CD4-positive, alpha-beta T cell (primary cell): ENCODE results near the gene DPYSL4. TPM values are rescaled to one million over a fixed set of nuclear protein-coding genes. Genes with fewer than 3 reads are reported as not detected.

Experiments
- ATAC-seq: fragments of 200-7000 bp; cut with Tn5 transposase; one replicate; pipeline ENCODE4 v1.10.0; 2022; ENCODE audit warnings: mild to moderate bottlenecking; ENCODE audit not compliant: poor library complexity
- CTCF ChIA-PET: fragments of 350-600 bp; sonication (Branson Sonifier 250); formaldehyde crosslinking; loops from one replicate; lab custom pipeline; 2021; ENCODE audit warnings: antibody characterized with exemption, inconsistent platforms; lab: Charles Lee
- POLR2A ChIA-PET: fragments of 350-600 bp; sonication (Branson Sonifier 250); formaldehyde crosslinking; loops from one replicate; lab custom pipeline; 2021; ENCODE audit warnings: antibody characterized with exemption, inconsistent platforms; lab: Charles Lee
- DNase-seq, 14 experiments: peaks; one replicate each; pipeline ENCODE4 v3.0.0-alpha.2; 2013 to 2020; ENCODE audit warnings: mixed read lengths in 2 of 14
- H3K27ac ChIP-seq, 2 donors: one replicate each; pipeline versions ENCODE4 v1.5.1 to v1.7.0; 2013; ENCODE audit warnings: low read length in 2 of 2, low read depth in 1 of 2, mild to moderate bottlenecking in 1 of 2
- H3K27me3 ChIP-seq, 2 experiments: 1 replicate in 1 of 2; 2 replicates in 1 of 2; pipeline versions ENCODE4 v1.6.1 to v1.7.0; 2013; ENCODE audit warnings: low read length in 2 of 2, control low read depth in 1 of 2, mild to moderate bottlenecking in 1 of 2, moderate library complexity in 1 of 2; ENCODE audit not compliant: insufficient read depth in 2 of 2, control insufficient read depth in 1 of 2
- H3K36me3 ChIP-seq: one replicate; pipeline ENCODE4 v1.6.1; 2013; ENCODE audit warnings: low read length, control low read depth; ENCODE audit not compliant: insufficient read depth
- H3K4me1 ChIP-seq: one replicate; pipeline ENCODE4 v1.6.1; 2013; ENCODE audit warnings: low read length, control low read depth; ENCODE audit not compliant: insufficient read depth
- H3K4me3 ChIP-seq: one replicate; pipeline ENCODE4 v1.5.1; 2013; ENCODE audit warnings: mild to moderate bottlenecking, low read length, moderate library complexity
- H3K9me3 ChIP-seq, 2 experiments: 1 replicate in 1 of 2; 2 replicates in 1 of 2; pipeline versions ENCODE4 v1.6.1 to v1.7.0; 2013; ENCODE audit warnings: low read length in 2 of 2, mild to moderate bottlenecking in 2 of 2, control low read depth in 1 of 2, moderate library complexity in 1 of 2; ENCODE audit not compliant: control insufficient read depth in 1 of 2, insufficient read depth in 1 of 2
- H3K27ac Mint-ChIP-seq: one replicate; pipeline ENCODE4 v1.8.0; 2020; ENCODE audit warnings: mixed read lengths
- H3K27me3 Mint-ChIP-seq: one replicate; pipeline ENCODE4 v1.8.0; 2021; ENCODE audit warnings: mixed read lengths
- H3K36me3 Mint-ChIP-seq: one replicate; pipeline ENCODE4 v1.8.0; 2021; ENCODE audit warnings: low read depth, mixed read lengths
- H3K4me1 Mint-ChIP-seq: one replicate; pipeline ENCODE4 v1.8.0; 2021; ENCODE audit warnings: low read depth, mixed read lengths
- H3K4me3 Mint-ChIP-seq: one replicate; pipeline ENCODE4 v1.8.0; 2020; ENCODE audit warnings: mild to moderate bottlenecking, mixed read lengths
- H3K9me3 Mint-ChIP-seq: one replicate; pipeline ENCODE4 v1.8.0; 2020; ENCODE audit warnings: mixed read lengths
- CTCF ChIP-seq: fragments of 200-600 bp; IDR thresholded peaks from one replicate; pipeline ENCODE4 v1.8.0; 2022; ENCODE audit warnings: antibody characterized with exemption, mild to moderate bottlenecking
- intact Hi-C, 2 experiments: fragments of 100-400 bp; cut with DNase I in 1 of 2; cut with micrococcal nuclease in 1 of 2; formaldehyde crosslinking; loops; one replicate each; pipeline versions ENCODE4 v1.15.1 to v1.9.0; 2023 to 2025; cut with DNase I, micrococcal nuclease
- total RNA-seq, 174 experiments: library from RNA in 2 of 174; stranded (reverse) in 2 of 174; gene quantifications; one replicate each; pipeline ENCODE4 v1.2.3 and lab custom pipeline; 2021 to 2026

The DPYSL4 gene
- total RNA-seq, 2 experiments from 2014 or later, result 0.64 to 0.96 TPM

- Mint-ChIP-seq H3K36me3 (peaks cover 26% of the 10 kb centered on the region), H3K4me3 (no peak overlapping the region), H3K27ac (no peak overlapping the region), H3K4me1 (no peaks in the 10 kb centered on the region), H3K27me3 (no peaks in the 10 kb centered on the region), H3K9me3 (peaks cover 10% of the 10 kb centered on the region)
- ATAC-seq, result no peak
- DNase-seq, result no peak
- peaks cover 3% of the 10 kb centered on the region for H3K36me3 ChIP-seq
- H3K27ac ChIP-seq, result no peak overlapping the region
- POLR2A ChIA-PET, result no interaction called here
- TF ChIP-seq CTCF, result no peak
- intact Hi-C loops, result no loop called here
- peaks cover 0 to 14% of the 10 kb centered on the region in 2 experiments for H3K9me3 ChIP-seq
- H3K4me1 ChIP-seq, result no peaks in the 10 kb centered on the region
- H3K4me3 ChIP-seq, result no peak overlapping the region
- no peaks in the 10 kb centered on the region for H3K27me3 ChIP-seq
- CTCF ChIA-PET, result no interaction called here
These were observed 23.3 kb downstream of the DPYSL4 start for GRCh38 chr10:132209978-132210530.

- DNase-seq (no peak), ATAC-seq (no peak)
- no peaks in the 10 kb centered on the region for H3K4me1 ChIP-seq
- peaks cover 14% of the 10 kb centered on the region for H3K9me3 Mint-ChIP-seq
- H3K4me3 ChIP-seq, result no peak overlapping the region
- peaks cover 0 to 14% of the 10 kb centered on the region in 2 experiments for H3K9me3 ChIP-seq
- H3K27ac ChIP-seq, result no peak overlapping the region
- CTCF ChIA-PET, result no interaction called here
- no peak for TF ChIP-seq CTCF
- H3K27ac Mint-ChIP-seq, result no peak overlapping the region
- H3K4me1 Mint-ChIP-seq, result no peaks in the 10 kb centered on the region
- no peaks in the 10 kb centered on the region for H3K27me3 Mint-ChIP-seq
- POLR2A ChIA-PET, result no interaction called here
- H3K36me3 ChIP-seq, result peaks cover 3% of the 10 kb centered on the region
- H3K36me3 Mint-ChIP-seq, result peaks cover 33% of the 10 kb centered on the region
- H3K27me3 ChIP-seq, result no peaks in the 10 kb centered on the region
- H3K4me3 Mint-ChIP-seq, result no peak overlapping the region
- intact Hi-C loops, result no loop called here
These were observed 24.0 kb downstream of the DPYSL4 start for GRCh38 chr10:132210766-132211165.

GRCh38 chr10:132211246-132211645, 24.5 kb downstream of the DPYSL4 start:
- peaks cover 3% of the 10 kb centered on the region for H3K36me3 ChIP-seq
- no peaks in the 10 kb centered on the region for H3K4me1 ChIP-seq
- ChIA-PET POLR2A (no interaction called here), CTCF (no interaction called here)
- H3K27me3 Mint-ChIP-seq, result no peaks in the 10 kb centered on the region
- H3K27ac ChIP-seq, result no peak overlapping the region
- H3K9me3 Mint-ChIP-seq, result peaks cover 14% of the 10 kb centered on the region
- intact Hi-C loops, result no loop called here
- H3K4me1 Mint-ChIP-seq, result no peaks in the 10 kb centered on the region
- H3K9me3 ChIP-seq, result peaks cover 0 to 17% of the 10 kb centered on the region in 2 experiments
- H3K4me3 ChIP-seq, result no peak overlapping the region
- no peak for DNase-seq
- H3K4me3 Mint-ChIP-seq, result no peak overlapping the region
- no peaks in the 10 kb centered on the region for H3K27me3 ChIP-seq
- ATAC-seq, result no peak
- no peak overlapping the region for H3K27ac Mint-ChIP-seq
- no peak for TF ChIP-seq CTCF
- peaks cover 34% of the 10 kb centered on the region for H3K36me3 Mint-ChIP-seq
